Stimulated activated naive CD8-positive, alpha-beta T cell treated with anti-CD3 and anti-CD28 coated beads, Interleukin-15, Interleukin-2, amounts not matched to agents 100 ng/mL and 50 ng/mL, for 24 hours (primary cell): ENCODE data around the gene FAM131C.
"Not testable (repeated sequence)": the region's sequence is repeated elsewhere in the genome, so short reads cannot be mapped to it uniquely, and the experiment has no call there.

Experiments
- H3K27ac Mint-ChIP-seq: one replicate; pipeline ENCODE4 v1.8.0; 2021; ENCODE audit warnings: mild to moderate bottlenecking, mixed read lengths
- H3K27me3 Mint-ChIP-seq: one replicate; pipeline ENCODE4 v1.8.0; 2021; ENCODE audit warnings: mixed read lengths
- H3K36me3 Mint-ChIP-seq: one replicate; pipeline ENCODE4 v1.8.0; 2021; ENCODE audit warnings: low read depth, mixed read lengths
- H3K4me1 Mint-ChIP-seq: one replicate; pipeline ENCODE4 v1.8.0; 2021; ENCODE audit warnings: low read depth, mixed read lengths
- H3K4me3 Mint-ChIP-seq: one replicate; pipeline ENCODE4 v1.8.0; 2021; ENCODE audit warnings: mild to moderate bottlenecking, mixed read lengths
- H3K9me3 Mint-ChIP-seq: one replicate; pipeline ENCODE4 v1.8.0; 2021; ENCODE audit warnings: mixed read lengths

The FAM131C gene

DNA sequence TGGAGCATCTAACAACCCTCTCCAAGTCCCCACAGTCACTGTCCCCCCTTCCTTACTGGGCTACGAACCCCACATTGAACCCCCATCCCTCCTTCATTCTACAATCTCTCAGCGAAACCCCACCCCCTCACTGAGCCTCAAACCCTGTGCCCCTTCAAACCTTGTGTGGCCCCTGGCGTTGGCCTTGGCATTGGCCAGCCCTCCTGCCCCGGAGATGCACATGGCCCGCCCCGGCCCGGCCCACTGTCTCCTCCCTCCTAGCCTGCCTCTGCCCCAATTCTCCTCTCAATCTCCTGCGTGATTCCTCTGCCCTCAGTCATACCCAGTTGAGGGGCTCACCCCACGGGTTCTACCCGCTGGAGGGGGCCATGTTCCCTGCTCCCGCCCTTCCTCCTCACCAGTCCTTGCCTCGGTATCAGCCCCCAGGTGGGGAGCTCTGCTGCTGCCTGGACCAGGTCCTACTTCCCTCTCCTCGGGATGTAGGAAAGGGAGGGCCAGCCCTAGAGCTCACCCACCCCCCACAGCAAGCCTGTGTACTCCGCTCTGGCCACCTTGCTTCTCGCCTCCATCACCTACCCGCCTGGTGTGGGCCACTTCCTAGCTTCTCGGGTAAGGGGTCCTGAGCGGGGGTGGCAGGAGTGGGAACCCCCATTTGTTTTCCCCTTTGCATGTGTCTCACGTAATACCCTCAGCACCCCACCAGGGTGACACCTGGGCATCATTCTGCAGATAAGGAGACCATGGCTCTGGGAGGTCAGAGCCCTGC, 45.0 kb downstream of the FAM131C start:
- no peak overlapping the region for H3K4me3 Mint-ChIP-seq
- no peaks in the 10 kb centered on the region for H3K9me3 Mint-ChIP-seq
- H3K4me1 Mint-ChIP-seq: no peaks in the 10 kb centered on the region
- H3K27ac Mint-ChIP-seq: no peak overlapping the region
- H3K36me3 Mint-ChIP-seq: no peaks in the 10 kb centered on the region
- H3K27me3 Mint-ChIP-seq: peaks cover 6% of the 10 kb centered on the region

DNA sequence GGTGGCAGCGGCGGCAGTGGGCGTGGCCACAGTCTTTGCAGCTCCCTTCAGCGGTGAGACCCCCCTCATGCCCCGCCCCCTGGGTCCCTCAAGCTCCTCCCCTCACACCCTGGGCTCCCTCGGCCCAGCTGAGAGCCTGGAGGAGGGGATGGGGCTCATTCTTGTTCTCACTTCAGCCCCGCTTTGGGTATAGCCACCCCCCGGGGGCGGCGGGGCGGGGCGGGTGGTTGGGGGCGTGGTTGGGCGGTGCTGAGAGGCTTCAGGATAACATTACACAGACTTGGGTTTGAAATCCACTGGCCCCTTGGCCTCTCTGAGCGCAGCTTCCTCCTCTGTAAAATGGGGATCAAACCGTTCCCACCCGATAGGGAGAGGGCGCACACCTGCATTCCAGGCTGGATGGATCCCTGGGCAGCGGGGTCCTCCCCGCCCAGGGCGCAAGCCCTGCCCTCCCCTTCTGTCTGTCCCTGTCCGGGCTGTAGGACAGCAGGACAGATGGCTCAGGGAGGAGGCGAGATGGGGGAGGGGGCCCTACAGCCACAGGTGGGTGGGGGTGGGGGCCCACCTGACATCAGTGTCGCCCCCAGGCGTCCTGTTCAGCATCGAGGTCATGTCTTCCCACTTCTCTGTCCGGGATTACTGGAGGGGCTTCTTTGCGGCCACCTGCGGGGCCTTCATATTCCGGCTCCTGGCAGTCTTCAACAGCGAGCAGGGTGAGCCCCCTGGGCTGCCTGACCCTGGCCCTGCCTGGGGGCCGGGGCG, 46.5 kb downstream of the FAM131C start:
- H3K27me3 Mint-ChIP-seq: peaks cover 6% of the 10 kb centered on the region
- H3K9me3 Mint-ChIP-seq: no peaks in the 10 kb centered on the region
- H3K4me3 Mint-ChIP-seq: no peak overlapping the region
- H3K4me1 Mint-ChIP-seq: no peaks in the 10 kb centered on the region
- no peaks in the 10 kb centered on the region for H3K36me3 Mint-ChIP-seq
- H3K27ac Mint-ChIP-seq: no peak overlapping the region

DNA sequence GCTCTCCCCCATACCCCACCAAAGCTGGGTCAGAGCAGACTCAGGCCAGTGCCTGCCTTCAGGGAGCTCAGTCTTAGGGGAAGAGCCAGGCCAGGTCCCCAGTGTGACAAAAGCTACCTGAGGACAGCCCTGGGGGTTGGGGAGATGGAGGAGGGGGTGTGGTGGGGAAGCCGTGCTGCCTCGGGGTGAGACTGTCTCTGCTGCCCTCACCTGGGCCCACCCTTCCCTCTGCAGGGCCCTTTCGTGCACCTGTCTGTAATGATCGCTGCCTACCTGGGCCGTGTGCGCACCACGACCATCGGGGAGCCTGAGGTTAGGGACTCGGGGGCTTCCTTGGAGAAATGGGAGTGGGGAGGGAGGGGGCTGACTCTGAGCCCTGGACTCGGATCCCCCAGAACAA, 47.1 kb downstream of the FAM131C start:
- H3K27ac Mint-ChIP-seq, H3K4me1 Mint-ChIP-seq, H3K9me3 Mint-ChIP-seq, H3K36me3 Mint-ChIP-seq, H3K27me3 Mint-ChIP-seq, H3K4me3 Mint-ChIP-seq: not testable (repeated sequence)

DNA sequence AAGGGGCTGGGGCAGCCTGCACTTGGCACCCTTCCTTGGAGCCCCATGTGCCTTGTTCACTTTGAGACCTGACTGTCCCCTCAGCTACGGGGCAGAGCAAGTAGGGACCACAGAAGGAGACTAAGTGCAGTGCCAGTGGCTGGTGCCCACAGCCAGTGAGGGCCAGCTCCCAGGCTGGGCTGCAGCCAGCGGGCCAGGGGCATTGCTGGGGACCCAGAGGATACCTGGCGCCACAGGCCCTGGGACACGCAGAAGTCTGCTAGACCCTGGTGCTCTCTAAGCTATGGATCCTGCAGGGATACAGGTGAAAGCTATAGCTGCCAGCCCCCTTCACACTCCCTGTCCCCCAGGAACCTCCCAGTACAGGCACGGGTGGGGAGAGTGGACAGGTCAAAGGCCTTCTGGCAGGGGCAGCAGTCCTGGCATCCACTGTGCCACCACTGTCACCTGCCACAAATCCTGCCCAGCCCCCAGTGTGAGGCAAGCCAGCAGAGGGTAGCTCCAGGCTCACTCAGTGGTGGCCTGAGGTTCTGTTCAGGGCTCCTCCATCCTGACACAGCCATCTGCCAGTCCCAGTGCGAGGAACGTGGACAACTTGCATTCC, 50.3 kb downstream of the FAM131C start:
- H3K27ac Mint-ChIP-seq: no peak overlapping the region
- H3K9me3 Mint-ChIP-seq: no peaks in the 10 kb centered on the region
- H3K36me3 Mint-ChIP-seq: no peaks in the 10 kb centered on the region
- no peaks in the 10 kb centered on the region for H3K27me3 Mint-ChIP-seq
- no peak overlapping the region for H3K4me3 Mint-ChIP-seq
- H3K4me1 Mint-ChIP-seq: no peaks in the 10 kb centered on the region

DNA sequence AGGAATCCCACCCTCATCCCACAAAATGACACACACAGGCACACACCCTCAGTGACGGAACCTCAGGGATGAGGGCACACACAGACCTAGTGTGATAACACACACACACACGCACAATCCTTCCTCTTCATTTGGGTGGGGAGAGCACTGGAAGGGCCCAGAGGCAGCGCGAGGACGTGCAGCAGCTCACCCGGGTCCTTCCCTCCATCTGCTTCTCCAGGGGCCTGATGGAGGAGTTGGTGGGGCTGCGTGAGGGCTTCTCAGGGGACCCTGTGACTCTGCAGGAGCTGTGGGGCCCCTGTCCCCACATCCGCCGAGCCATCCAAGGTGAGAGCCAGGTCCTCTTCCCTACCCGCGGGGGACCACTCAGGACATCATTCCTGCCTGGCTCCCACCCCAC, 51.1 kb downstream of the FAM131C start:
- no peak overlapping the region for H3K27ac Mint-ChIP-seq
- H3K36me3 Mint-ChIP-seq: no peaks in the 10 kb centered on the region
- no peaks in the 10 kb centered on the region for H3K27me3 Mint-ChIP-seq
- no peaks in the 10 kb centered on the region for H3K9me3 Mint-ChIP-seq
- no peak overlapping the region for H3K4me3 Mint-ChIP-seq
- no peaks in the 10 kb centered on the region for H3K4me1 Mint-ChIP-seq

DNA sequence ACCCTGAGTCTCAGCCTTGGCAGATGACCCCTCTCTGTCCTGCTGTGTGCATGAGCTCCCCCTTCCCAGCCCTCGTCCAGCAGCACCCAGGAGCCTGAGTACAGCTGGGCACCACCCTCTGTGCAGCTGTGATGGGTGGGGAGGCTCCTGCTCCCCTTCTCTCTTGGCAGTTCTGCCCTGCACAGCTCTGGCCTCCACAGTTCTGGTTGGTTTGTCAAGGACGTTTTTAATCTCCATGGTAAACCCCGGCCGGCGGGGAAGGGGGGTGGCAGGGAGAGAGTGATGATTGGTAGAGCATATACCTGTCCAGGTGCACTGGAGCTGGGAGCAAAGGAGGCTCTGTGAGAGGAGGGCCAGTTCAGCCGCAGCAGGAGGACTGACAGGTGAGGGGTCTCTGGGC, 51.8 kb downstream of the FAM131C start, which contains the start of gene CLCNKA:
Gene CLCNKA (plus strand): TSS at position 356 of the 400 bp plus-strand sequence. CDS start 584 bp downstream, outside the sequence.
- no peak within 1 kb of the TSS for H3K4me3 Mint-ChIP-seq
- no peaks in the 10 kb centered on the region for H3K27me3 Mint-ChIP-seq
- H3K4me1 Mint-ChIP-seq: no peaks in the 10 kb centered on the region
- no peak within 1 kb of the TSS for H3K27ac Mint-ChIP-seq
- H3K36me3 Mint-ChIP-seq: no peaks in the 10 kb centered on the region
- H3K9me3 Mint-ChIP-seq: no peaks in the 10 kb centered on the region

DNA sequence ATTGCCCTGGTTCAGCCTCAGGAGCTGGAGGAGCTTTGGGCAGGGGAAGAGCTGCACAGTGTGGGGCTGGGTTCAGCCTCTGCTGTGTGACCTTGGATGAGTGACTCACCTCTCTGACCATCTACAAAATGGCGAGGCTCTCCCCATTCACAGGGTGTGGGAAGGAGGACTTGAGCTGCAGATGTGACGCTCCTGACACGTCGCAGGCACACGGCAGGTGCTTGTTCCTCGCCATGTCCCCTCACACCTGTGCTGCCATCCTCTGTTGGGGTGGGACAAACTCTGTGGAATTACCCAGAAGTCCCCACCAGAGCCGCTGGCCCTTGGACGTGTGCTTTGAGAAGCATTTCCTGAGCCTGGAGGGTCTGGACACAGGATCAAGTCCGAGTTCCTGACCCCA, 52.6 kb downstream of the FAM131C start:
- H3K36me3 Mint-ChIP-seq, H3K27ac Mint-ChIP-seq, H3K4me3 Mint-ChIP-seq, H3K9me3 Mint-ChIP-seq, H3K27me3 Mint-ChIP-seq, H3K4me1 Mint-ChIP-seq: not testable (repeated sequence)

DNA sequence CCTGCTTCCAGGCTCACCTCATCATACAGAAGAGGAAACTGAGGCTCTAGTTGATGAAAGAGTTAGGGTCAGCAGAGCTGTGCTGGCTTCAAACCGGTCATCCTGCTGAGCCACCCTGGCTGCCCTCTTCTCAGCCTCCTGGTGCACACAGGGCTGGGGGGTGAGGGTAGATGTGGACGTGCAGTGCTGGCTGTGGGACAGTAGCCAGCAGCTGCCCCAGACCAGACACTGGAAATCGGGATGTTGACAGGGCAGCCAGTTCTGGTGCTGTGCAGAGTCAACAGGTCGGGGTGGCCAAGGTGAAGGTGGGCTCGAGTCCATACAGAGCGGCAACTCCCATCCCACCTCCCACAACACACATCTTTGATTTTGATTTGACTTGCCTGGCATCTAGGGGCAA, 53.1 kb downstream of the FAM131C start:
- H3K9me3 Mint-ChIP-seq: no peaks in the 10 kb centered on the region
- no peak overlapping the region for H3K27ac Mint-ChIP-seq
- H3K36me3 Mint-ChIP-seq: no peaks in the 10 kb centered on the region

DNA sequence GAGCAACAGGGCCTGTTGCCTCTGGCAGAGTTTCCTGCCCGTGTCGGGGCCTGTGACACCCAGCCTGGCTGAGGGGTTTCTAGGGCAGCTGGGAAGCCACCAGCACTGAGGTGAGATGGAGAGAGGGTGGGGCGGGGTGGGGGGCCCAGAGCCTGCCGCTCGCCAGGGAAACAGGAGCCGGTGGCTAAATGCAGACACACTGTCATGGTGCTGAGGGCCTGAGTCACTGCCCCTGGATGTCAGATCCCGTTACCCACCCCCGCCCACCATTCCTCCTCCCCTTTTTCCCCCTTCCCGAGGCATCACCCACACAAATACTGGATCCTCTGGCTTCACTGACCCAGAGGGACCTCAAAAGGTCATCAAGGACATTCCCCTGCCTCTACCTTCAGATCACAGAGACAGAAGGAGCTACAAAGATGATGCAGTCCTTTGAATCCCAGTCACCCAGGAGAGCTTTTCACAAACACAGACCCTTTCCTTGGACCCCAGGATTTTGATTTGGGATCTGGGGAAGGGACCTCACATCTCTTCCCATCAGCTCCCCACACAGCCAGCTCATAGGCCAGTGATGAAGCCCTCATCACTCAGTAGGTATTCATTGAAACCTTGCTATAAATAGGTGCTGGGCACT, 53.7 kb downstream of the FAM131C start:
- no peak overlapping the region for H3K4me3 Mint-ChIP-seq
- peaks cover under 1% of the 10 kb centered on the region for H3K4me1 Mint-ChIP-seq
- H3K27me3 Mint-ChIP-seq: no peaks in the 10 kb centered on the region
- no peak overlapping the region for H3K27ac Mint-ChIP-seq
- H3K36me3 Mint-ChIP-seq: no peaks in the 10 kb centered on the region
- no peaks in the 10 kb centered on the region for H3K9me3 Mint-ChIP-seq

More for the DNA sequence above, 53.1 kb downstream of the FAM131C start:
- H3K4me3 Mint-ChIP-seq: no peak overlapping the region
- no peaks in the 10 kb centered on the region for H3K27me3 Mint-ChIP-seq
- no peaks in the 10 kb centered on the region for H3K4me1 Mint-ChIP-seq

DNA sequence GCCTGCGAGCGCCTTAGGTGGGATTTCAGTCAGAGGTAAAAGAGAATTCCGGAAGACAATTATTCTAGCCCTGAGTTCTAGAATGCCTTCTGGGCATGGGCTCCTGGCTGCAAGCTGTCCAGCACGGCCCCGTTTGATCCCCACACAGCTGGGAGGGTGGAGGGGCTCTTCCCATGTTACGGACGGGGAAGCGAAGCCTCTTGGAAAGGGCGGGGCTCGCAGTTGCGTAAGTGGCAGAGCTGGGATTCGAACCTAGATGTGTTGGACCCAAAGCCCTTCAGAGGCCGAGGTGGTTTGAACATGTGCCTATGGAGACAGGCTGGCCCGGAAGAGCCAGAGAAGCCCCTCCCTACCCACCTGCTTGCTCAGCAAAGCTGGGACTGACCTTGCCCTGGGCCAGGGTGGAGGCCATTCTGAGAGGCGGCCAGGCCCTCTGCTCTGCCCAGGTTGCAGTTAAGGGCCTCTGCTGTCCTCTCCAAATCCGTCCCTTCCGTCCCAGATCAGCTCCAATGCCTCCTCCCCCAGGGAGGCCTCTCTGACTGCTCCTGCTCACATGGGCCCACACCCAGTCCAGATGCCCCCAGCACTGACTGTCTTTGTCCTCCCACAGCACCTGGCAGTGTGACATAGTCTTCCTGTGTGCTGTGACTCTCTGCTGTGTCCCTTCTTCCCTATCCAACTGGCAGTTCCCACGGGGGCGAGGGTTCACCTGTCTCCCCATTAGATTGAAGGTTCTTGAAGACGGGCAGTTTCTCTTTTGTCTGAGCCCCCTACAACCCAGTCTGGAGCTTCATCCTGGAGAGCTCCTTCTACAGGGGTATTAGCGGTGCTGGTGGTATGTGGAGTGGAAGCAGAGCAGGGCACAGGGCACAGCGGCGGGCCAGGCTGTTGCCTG, 54.5 kb downstream of the FAM131C start:
- H3K27ac Mint-ChIP-seq: no peak overlapping the region
- no peaks in the 10 kb centered on the region for H3K36me3 Mint-ChIP-seq
- no peaks in the 10 kb centered on the region for H3K27me3 Mint-ChIP-seq

DNA sequence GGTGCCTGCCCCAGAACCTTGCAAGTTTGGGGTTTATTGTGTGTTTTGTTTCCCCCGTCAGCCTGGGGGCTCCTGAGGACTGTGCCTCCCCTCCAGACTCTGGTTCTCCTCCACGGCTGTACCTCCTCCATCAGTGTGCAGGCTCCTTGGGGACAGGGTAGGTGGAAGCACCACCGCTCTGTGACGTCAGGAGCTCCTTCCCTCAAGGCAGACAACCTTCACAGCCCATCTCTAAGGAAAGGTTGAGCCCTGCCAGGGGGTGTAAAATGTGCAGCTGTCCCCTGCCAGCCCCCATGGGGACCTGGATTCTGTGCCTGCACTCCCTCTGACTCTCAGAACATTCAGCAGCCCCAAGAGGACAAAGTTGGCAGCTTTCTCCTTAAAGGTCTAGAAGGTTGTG, 55.1 kb downstream of the FAM131C start:
- Mint-ChIP-seq H3K4me1 (peaks cover 11% of the 10 kb centered on the region), H3K27me3 (no peaks in the 10 kb centered on the region), H3K9me3 (no peaks in the 10 kb centered on the region), H3K27ac (no peak overlapping the region), H3K4me3 (no peak overlapping the region), H3K36me3 (no peaks in the 10 kb centered on the region)

More for the DNA sequence above, 54.5 kb downstream of the FAM131C start:
- H3K4me3 Mint-ChIP-seq: no peak overlapping the region
- no peaks in the 10 kb centered on the region for H3K9me3 Mint-ChIP-seq
- H3K4me1 Mint-ChIP-seq: peaks cover 7% of the 10 kb centered on the region

DNA sequence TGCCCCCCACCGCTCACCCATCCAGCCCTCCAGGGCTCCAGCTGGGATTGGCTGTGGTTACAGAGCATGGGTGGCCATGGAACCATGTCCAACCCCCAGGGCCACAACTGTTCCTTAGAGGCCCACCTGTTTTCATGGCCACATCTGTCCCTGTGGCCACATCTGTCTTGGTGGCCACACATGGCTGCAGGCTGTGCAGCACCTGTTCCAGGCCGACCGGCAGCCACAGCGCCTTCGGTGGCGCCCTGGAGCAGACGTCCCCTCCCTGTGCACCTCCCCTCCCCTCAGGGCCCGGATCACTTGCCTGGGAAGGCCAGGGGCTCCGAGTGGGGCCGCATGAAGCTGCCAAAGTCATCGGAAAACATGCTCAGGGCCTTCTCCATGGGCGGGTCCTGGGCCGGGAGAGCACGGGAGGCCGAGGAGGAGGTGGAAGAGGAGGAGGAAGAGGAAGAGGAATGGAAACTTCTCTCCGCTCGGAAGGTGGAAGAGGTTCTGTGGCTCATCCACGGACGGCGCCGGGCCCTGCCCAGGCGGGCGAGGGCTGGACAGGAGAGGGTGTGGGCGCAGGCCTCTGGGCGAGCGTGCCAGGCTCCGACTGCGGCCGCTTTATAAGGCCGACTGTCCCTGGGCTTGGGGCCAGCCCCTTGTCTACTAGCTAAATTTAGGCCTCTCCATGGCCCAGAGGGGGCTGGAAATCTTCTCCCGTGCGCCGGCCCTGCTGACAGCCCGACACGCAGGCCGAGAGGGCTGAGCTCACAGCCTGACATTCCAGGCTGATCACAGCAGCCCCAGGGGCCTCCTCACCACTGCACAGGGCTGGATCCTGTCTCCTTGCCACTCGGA, 55.8 kb downstream of the FAM131C start, which contains the start of gene HSPB7:
Gene HSPB7 (minus strand): TSS at position 583 of the 843 bp plus-strand sequence. CDS start 80 bp downstream, at position 503.
- Mint-ChIP-seq H3K4me1 (peaks cover 14% of the 10 kb centered on the region), H3K27ac (no peak within 1 kb of the TSS), H3K9me3 (no peaks in the 10 kb centered on the region), H3K36me3 (no peaks in the 10 kb centered on the region), H3K4me3 (no peak within 1 kb of the TSS), H3K27me3 (no peaks in the 10 kb centered on the region)

DNA sequence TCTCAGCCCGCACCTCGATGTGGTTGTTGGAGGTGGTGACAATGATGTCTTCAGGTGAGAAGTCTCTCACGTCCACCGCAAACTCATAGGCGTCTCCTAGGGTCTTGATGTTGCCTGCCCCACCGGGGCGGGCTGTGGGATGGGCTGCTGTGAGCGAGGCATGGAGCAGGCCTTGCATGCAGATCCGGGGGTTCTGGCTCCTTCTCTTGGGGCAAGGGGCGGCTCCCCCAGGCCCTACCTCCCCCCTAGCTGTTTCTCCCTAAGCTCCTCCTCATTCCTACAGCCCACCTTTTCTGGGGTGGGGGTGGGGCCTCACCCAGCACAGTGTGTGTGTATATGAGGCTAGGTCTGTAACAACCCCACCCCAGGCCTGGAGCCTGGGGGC, 56.4 kb downstream of the FAM131C start:
- no peak overlapping the region for H3K4me3 Mint-ChIP-seq
- peaks cover 20% of the 10 kb centered on the region for H3K4me1 Mint-ChIP-seq
- no peaks in the 10 kb centered on the region for H3K9me3 Mint-ChIP-seq
- H3K36me3 Mint-ChIP-seq: no peaks in the 10 kb centered on the region
- no peaks in the 10 kb centered on the region for H3K27me3 Mint-ChIP-seq
- H3K27ac Mint-ChIP-seq: no peak overlapping the region
